Neural cell (in vitro differentiated cells): ENCODE results near the gene CXCL9. TPM values are rescaled to one million over a fixed set of nuclear protein-coding genes. Genes with fewer than 3 reads are reported as not detected.

Experiments used
- H2AFZ ChIP-seq: fragments of 200-600, 300-800 bp; sonication (generic), shearing (Covaris generic); 2 replicates; pipeline ENCODE4 v1.6.0; 2014; ENCODE audit warnings: low read depth, mild to moderate bottlenecking, antibody characterized with exemption, low read length, moderate library complexity
- H3F3A ChIP-seq: fragments of 200-600 bp; shearing (Covaris generic); 2 replicates; pipeline ENCODE4 v1.6.1; 2016; ENCODE audit warnings: mild to moderate bottlenecking, moderate library complexity, mixed read lengths, antibody characterized with exemption, low read length; ENCODE audit not compliant: insufficient read depth, poor library complexity, severe bottlenecking
- H3K27ac ChIP-seq: fragments of 200-600, 300-800 bp; sonication (generic), shearing (Covaris generic); 2 replicates; pipeline ENCODE4 v1.5.1; 2014; ENCODE audit warnings: mild to moderate bottlenecking, low read length, moderate library complexity
- H3K27me3 ChIP-seq: fragments of 300-800, 200-600 bp; sonication (generic), shearing (Covaris generic); 2 replicates; pipeline ENCODE4 v1.6.0; 2014; ENCODE audit warnings: mild to moderate bottlenecking, low read depth, low read length, moderate library complexity; ENCODE audit not compliant: insufficient read depth
- H3K36me3 ChIP-seq: fragments of 300-800, 200-600 bp; sonication (generic), shearing (Covaris generic); 2 replicates; pipeline ENCODE4 v1.5.1; 2014; ENCODE audit warnings: mild to moderate bottlenecking, antibody characterized with exemption, low read length, moderate library complexity; ENCODE audit not compliant: insufficient read depth
- H3K4me2 ChIP-seq: fragments of 300-800, 200-600 bp; sonication (generic), shearing (Covaris generic); 2 replicates; pipeline ENCODE4 v1.6.0; 2014; ENCODE audit warnings: mild to moderate bottlenecking, low read length
- H3K4me3 ChIP-seq: fragments of 300-800, 200-600 bp; sonication (generic), shearing (Covaris generic); 2 replicates; pipeline ENCODE4 v1.5.1; 2014; ENCODE audit warnings: mild to moderate bottlenecking, low read length, moderate library complexity
- H3K79me2 ChIP-seq: fragments of 200-600 bp; shearing (Covaris generic); replicated peaks from 2 replicates; pipeline ENCODE4 v1.6.0; 2014; ENCODE audit warnings: mild to moderate bottlenecking, low read length, moderate library complexity; ENCODE audit not compliant: insufficient read depth
- H3K9ac ChIP-seq: fragments of 300-800, 200-600 bp; sonication (generic), shearing (Covaris generic); 2 replicates; pipeline ENCODE4 v1.6.1; 2016; ENCODE audit warnings: mild to moderate bottlenecking, low read length, mixed read lengths
- H3K9me2 ChIP-seq: fragments of 200-600 bp; shearing (Covaris generic); 2 replicates; pipeline ENCODE4 v1.6.1; 2016; ENCODE audit warnings: mild to moderate bottlenecking, low read length, mixed read lengths; ENCODE audit not compliant: insufficient read depth
- H3K9me3 ChIP-seq: fragments of 200-600, 300-800 bp; sonication (generic), shearing (Covaris generic); 2 replicates; pipeline ENCODE4 v1.6.1; 2016; ENCODE audit warnings: mild to moderate bottlenecking, mixed run types, low read length, moderate library complexity, mixed read lengths
- H4K20me1 ChIP-seq: fragments of 200-600 bp; shearing (Covaris generic); 2 replicates; pipeline ENCODE4 v1.6.1; 2016; ENCODE audit warnings: mild to moderate bottlenecking, mixed run types; ENCODE audit not compliant: insufficient read depth
- CTCF ChIP-seq: fragments of 450-650 bp; IDR thresholded peaks from 2 replicates; pipeline ENCODE4 v1.5.1; 2014; ENCODE audit warnings: antibody characterized with exemption, mild to moderate bottlenecking, moderate library complexity; ENCODE audit not compliant: poor library complexity, severe bottlenecking
- EP300 ChIP-seq: fragments of 450-650 bp; conservative IDR thresholded peaks from 2 replicates; pipeline ENCODE4 v1.6.1; 2014; ENCODE audit warnings: antibody characterized with exemption, mild to moderate bottlenecking, moderate library complexity; ENCODE audit not compliant: poor library complexity, severe bottlenecking
- EZH2 ChIP-seq: fragments of 200-600, 300-800 bp; shearing (Covaris generic), sonication (generic); IDR thresholded peaks from 2 replicates; pipeline ENCODE4 v1.6.1; 2014; ENCODE audit warnings: antibody characterized with exemption, low read length, borderline replicate concordance, mild to moderate bottlenecking; ENCODE audit not compliant: insufficient read depth, poor library complexity, severe bottlenecking
- MXI1 ChIP-seq: fragments of 450-650 bp; conservative IDR thresholded peaks from 2 replicates; pipeline ENCODE4 v1.6.1; 2014; ENCODE audit warnings: antibody characterized with exemption, mild to moderate bottlenecking; ENCODE audit not compliant: poor library complexity, severe bottlenecking
- POLR2AphosphoS5 ChIP-seq: IDR thresholded peaks from 2 replicates; pipeline ENCODE4 v1.6.1; 2012
- RAD21 ChIP-seq: fragments of 450-650 bp; conservative IDR thresholded peaks from 2 replicates; pipeline ENCODE4 v1.6.1; 2014; ENCODE audit warnings: antibody characterized with exemption, mild to moderate bottlenecking, moderate library complexity
- SMC3 ChIP-seq: fragments of 450-650 bp; conservative IDR thresholded peaks from 2 replicates; pipeline ENCODE4 v1.6.1; 2014; ENCODE audit warnings: antibody characterized with exemption, mild to moderate bottlenecking, moderate library complexity; ENCODE audit not compliant: poor library complexity
- TAF1 ChIP-seq: IDR thresholded peaks from 2 replicates; pipeline ENCODE4 v1.6.1; 2012; ENCODE audit warnings: low read depth
- polyA plus RNA-seq: library from polyadenylated mRNA; depleted of rRNA; stranded (reverse); fragments of >200 nt; gene quantifications from 2 replicates; pipeline ENCODE4 v1.2.3, GENCODE V29; 2014
- TF ChIP-seq, protein P1 (sequence below): IDR thresholded peaks from 2 replicates; pipeline ENCODE4 v1.6.1; 2012; ENCODE audit warnings: borderline replicate concordance

The CXCL9 gene
- polyA plus RNA-seq, 1 donor from 2014 or later: not detected

DNA sequence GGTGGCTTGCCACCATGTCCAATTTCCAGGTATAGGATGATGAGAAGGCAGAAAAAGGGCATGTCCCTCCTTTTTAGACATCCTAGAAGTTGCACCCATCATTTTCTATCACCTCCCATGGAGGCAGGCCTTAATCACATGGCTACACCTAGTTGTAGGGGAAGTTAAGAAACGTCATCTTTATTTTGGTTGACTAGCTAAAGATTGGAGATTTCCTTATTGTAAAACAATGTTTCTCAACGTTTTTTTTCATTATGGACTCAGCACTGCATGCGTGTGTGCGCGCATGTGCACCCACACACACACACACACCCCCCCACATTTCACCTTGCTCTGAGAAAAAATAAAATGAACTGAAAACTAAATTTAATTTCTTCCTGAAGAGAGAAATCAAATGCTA is 2.0 kb upstream of the CXCL9 start:
- H3K9me2 ChIP-seq: no peaks in the 10 kb centered on the region
- H4K20me1 ChIP-seq: no peaks in the 10 kb centered on the region
- no peaks in the 10 kb centered on the region for H3K79me2 ChIP-seq
- no peak overlapping the region for H2AFZ ChIP-seq
- H3F3A ChIP-seq: no peaks in the 10 kb centered on the region
- no peaks in the 10 kb centered on the region for H3K9me3 ChIP-seq
- no peaks in the 10 kb centered on the region for H3K36me3 ChIP-seq
- H3K27ac ChIP-seq: no peak overlapping the region
- no peaks in the 10 kb centered on the region for H3K27me3 ChIP-seq
- H3K9ac ChIP-seq: no peak overlapping the region
- TF ChIP-seq POLR2AphosphoS5: no peak
- TF ChIP-seq CTCF: no peak
- TF ChIP-seq, protein P1, sequence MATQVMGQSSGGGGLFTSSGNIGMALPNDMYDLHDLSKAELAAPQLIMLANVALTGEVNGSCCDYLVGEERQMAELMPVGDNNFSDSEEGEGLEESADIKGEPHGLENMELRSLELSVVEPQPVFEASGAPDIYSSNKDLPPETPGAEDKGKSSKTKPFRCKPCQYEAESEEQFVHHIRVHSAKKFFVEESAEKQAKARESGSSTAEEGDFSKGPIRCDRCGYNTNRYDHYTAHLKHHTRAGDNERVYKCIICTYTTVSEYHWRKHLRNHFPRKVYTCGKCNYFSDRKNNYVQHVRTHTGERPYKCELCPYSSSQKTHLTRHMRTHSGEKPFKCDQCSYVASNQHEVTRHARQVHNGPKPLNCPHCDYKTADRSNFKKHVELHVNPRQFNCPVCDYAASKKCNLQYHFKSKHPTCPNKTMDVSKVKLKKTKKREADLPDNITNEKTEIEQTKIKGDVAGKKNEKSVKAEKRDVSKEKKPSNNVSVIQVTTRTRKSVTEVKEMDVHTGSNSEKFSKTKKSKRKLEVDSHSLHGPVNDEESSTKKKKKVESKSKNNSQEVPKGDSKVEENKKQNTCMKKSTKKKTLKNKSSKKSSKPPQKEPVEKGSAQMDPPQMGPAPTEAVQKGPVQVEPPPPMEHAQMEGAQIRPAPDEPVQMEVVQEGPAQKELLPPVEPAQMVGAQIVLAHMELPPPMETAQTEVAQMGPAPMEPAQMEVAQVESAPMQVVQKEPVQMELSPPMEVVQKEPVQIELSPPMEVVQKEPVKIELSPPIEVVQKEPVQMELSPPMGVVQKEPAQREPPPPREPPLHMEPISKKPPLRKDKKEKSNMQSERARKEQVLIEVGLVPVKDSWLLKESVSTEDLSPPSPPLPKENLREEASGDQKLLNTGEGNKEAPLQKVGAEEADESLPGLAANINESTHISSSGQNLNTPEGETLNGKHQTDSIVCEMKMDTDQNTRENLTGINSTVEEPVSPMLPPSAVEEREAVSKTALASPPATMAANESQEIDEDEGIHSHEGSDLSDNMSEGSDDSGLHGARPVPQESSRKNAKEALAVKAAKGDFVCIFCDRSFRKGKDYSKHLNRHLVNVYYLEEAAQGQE: no peak
- no peak for TF ChIP-seq SMC3
- TF ChIP-seq EZH2: no peak
- TF ChIP-seq TAF1: no peak
- TF ChIP-seq RAD21: no peak
- TF ChIP-seq EP300: no peak
- TF ChIP-seq MXI1: no peak
- no peak overlapping the region for H3K4me2 ChIP-seq
- no peak overlapping the region for H3K4me3 ChIP-seq

DNA sequence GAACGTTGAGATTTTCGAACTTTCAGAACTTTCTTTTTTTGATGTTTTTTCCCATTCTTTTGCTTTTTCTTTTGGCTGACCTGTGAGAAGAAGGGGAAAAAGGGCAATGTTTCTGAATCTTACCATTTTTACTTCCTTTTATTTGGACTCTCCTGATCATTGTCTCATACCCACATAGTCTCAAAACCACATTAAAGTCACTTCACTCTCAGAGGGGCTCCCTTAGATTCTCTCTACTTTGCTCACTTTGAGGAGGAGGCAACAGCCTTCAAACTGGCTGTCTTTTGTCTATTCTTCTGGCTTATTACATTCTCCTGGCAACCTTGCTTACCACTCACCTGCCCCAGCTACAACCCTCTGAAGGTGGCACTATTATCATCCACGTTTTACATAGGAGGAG is 3.7 kb downstream of the CXCL9 start:
- no peak for TF ChIP-seq POLR2AphosphoS5
- TF ChIP-seq EZH2: no peak
- TF ChIP-seq, protein P1: no peak
- no peak for TF ChIP-seq EP300
- no peak for TF ChIP-seq RAD21
- no peak for TF ChIP-seq MXI1
- no peak for TF ChIP-seq TAF1
- no peak for TF ChIP-seq SMC3
- no peak for TF ChIP-seq CTCF
- Histone ChIP-seq H3K27me3 (no peaks in the 10 kb centered on the region), H3K9me2 (no peaks in the 10 kb centered on the region), H3K9ac (no peak overlapping the region), H3K4me3 (no peak overlapping the region), H3K4me2 (no peak overlapping the region), H3K9me3 (no peaks in the 10 kb centered on the region), H3K36me3 (no peaks in the 10 kb centered on the region), H3K79me2 (no peaks in the 10 kb centered on the region), H2AFZ (no peak overlapping the region), H3K27ac (no peak overlapping the region), H4K20me1 (no peaks in the 10 kb centered on the region), H3F3A (no peaks in the 10 kb centered on the region)
